H9 (cell line): ENCODE data around the gene CDK14. TPM values are rescaled to one million over a fixed set of nuclear protein-coding genes. Genes with fewer than 3 reads are reported as not detected.

ENCODE experiments used
- DNase-seq: peaks from one replicate; pipeline ENCODE4 v3.0.0-alpha.2; 2017
- H2AFZ ChIP-seq: one replicate; pipeline ENCODE4 v1.6.1; 2013; ENCODE audit warnings: mild to moderate bottlenecking, low read length, control low read depth, moderate library complexity
- H2AK5ac ChIP-seq: 2 replicates; pipeline ENCODE4 v1.6.1; 2013; ENCODE audit warnings: low read length, control low read depth, mixed read lengths; ENCODE audit not compliant: insufficient read length
- H2BK120ac ChIP-seq: one replicate; pipeline ENCODE4 v1.6.1; 2013; ENCODE audit warnings: low read depth, mild to moderate bottlenecking, low read length, control low read depth, inconsistent platforms; ENCODE audit not compliant: poor library complexity, severe bottlenecking
- H2BK12ac ChIP-seq: 2 replicates; pipeline ENCODE4 v1.6.1; 2013; ENCODE audit warnings: low read length, control low read depth, mixed read lengths, low read depth; ENCODE audit not compliant: insufficient read length
- H2BK15ac ChIP-seq: 2 replicates; pipeline ENCODE4 v1.6.1; 2013; ENCODE audit warnings: low read depth, low read length, control low read depth
- H2BK20ac ChIP-seq: one replicate; pipeline ENCODE4 v1.6.1; 2013; ENCODE audit warnings: low read depth, mild to moderate bottlenecking, low read length, control low read depth, inconsistent platforms; ENCODE audit not compliant: poor library complexity, severe bottlenecking
- H2BK5ac ChIP-seq: 2 replicates; pipeline ENCODE4 v1.6.1; 2013; ENCODE audit warnings: low read length, control low read depth, mixed read lengths; ENCODE audit not compliant: insufficient read length
- H3K14ac ChIP-seq: 2 replicates; pipeline ENCODE4 v1.6.1; 2013; ENCODE audit warnings: low read length, control low read depth; ENCODE audit not compliant: insufficient read depth
- H3K18ac ChIP-seq: 2 replicates; pipeline ENCODE4 v1.6.1; 2013; ENCODE audit warnings: low read depth, mild to moderate bottlenecking, mixed read lengths, low read length, control low read depth; ENCODE audit not compliant: insufficient read length
- H3K23ac ChIP-seq: 2 replicates; pipeline ENCODE4 v1.6.1; 2013; ENCODE audit warnings: low read length, control low read depth, mixed read lengths, low read depth; ENCODE audit not compliant: insufficient read length
- H3K23me2 ChIP-seq: 2 replicates; pipeline ENCODE4 v1.6.1; 2013; ENCODE audit warnings: low read depth, mild to moderate bottlenecking, mixed read lengths, low read length, control low read depth; ENCODE audit not compliant: insufficient read length, poor library complexity, severe bottlenecking
- H3K27ac ChIP-seq: 2 replicates; pipeline ENCODE4 v1.5.1; 2013; ENCODE audit warnings: low read length, control low read depth, mixed read lengths, low read depth; ENCODE audit not compliant: insufficient read length
- H3K27me3 ChIP-seq: 2 replicates; pipeline ENCODE4 v1.6.1; 2013; ENCODE audit warnings: low read length, control low read depth, inconsistent platforms; ENCODE audit not compliant: insufficient read depth
- H3K4ac ChIP-seq: 2 replicates; pipeline ENCODE4 v1.6.1; 2013; ENCODE audit warnings: low read depth, mild to moderate bottlenecking, control low read depth, inconsistent platforms, low read length, moderate library complexity
- H3K4me1 ChIP-seq: 2 replicates; pipeline ENCODE4 v1.6.1; 2013; ENCODE audit warnings: low read length, control low read depth, inconsistent platforms; ENCODE audit not compliant: insufficient read depth
- H3K4me2 ChIP-seq: 2 replicates; pipeline ENCODE4 v1.6.1; 2013; ENCODE audit warnings: low read length, control low read depth, mixed read lengths; ENCODE audit not compliant: insufficient read length, insufficient read depth
- H3K56ac ChIP-seq: 2 replicates; pipeline ENCODE4 v1.6.1; 2013; ENCODE audit warnings: low read depth, mild to moderate bottlenecking, mixed read lengths, low read length, control low read depth; ENCODE audit not compliant: insufficient read length
- H3K79me1 ChIP-seq: 2 replicates; pipeline ENCODE4 v1.6.1; 2013; ENCODE audit warnings: low read depth, mild to moderate bottlenecking, moderate library complexity, low read length, control low read depth, inconsistent platforms; ENCODE audit not compliant: insufficient read depth, poor library complexity, severe bottlenecking
- H3K79me2 ChIP-seq: 2 replicates; pipeline ENCODE4 v1.6.1; 2013; ENCODE audit warnings: low read length, control low read depth, inconsistent platforms; ENCODE audit not compliant: insufficient read depth
- H3K9ac ChIP-seq: 2 replicates; pipeline ENCODE4 v1.6.1; 2013; ENCODE audit warnings: low read length, control low read depth, mixed read lengths; ENCODE audit not compliant: insufficient read length; ENCODE audit errors: extremely low read depth
- H3K9me3 ChIP-seq: one replicate; pipeline ENCODE4 v1.6.1; 2013; ENCODE audit warnings: low read depth, low read length, inconsistent platforms; ENCODE audit not compliant: control insufficient read depth
- H3T11ph ChIP-seq: one replicate; pipeline ENCODE4 v1.6.1; 2013; ENCODE audit warnings: mild to moderate bottlenecking, low read length, control low read depth, inconsistent platforms
- H4K20me1 ChIP-seq: one replicate; pipeline ENCODE4 v1.6.1; 2013; ENCODE audit not compliant: control insufficient read depth, insufficient read length, insufficient read depth
- H4K5ac ChIP-seq: 2 replicates; pipeline ENCODE4 v1.6.1; 2013; ENCODE audit warnings: low read depth, mild to moderate bottlenecking, mixed read lengths, low read length, control low read depth; ENCODE audit not compliant: insufficient read length
- H4K8ac ChIP-seq: replicated peaks from 2 replicates; pipeline ENCODE4 v1.6.1; 2013; ENCODE audit warnings: low read length, control low read depth, mixed read lengths, low read depth; ENCODE audit not compliant: insufficient read length
- H4K91ac ChIP-seq: 2 replicates; pipeline ENCODE4 v1.6.1; 2013; ENCODE audit warnings: low read depth, mild to moderate bottlenecking, moderate library complexity, mixed read lengths, low read length, control low read depth; ENCODE audit not compliant: insufficient read length
- H3K27ac Mint-ChIP-seq, 3 experiments: 2 replicates in 2 of 3; 3 replicates in 1 of 3; pipeline ENCODE4 v1.8.0; 2020 to 2021; ENCODE audit warnings: mixed read lengths in 3 of 3, mild to moderate bottlenecking in 1 of 3, moderate library complexity in 1 of 3
- H3K27me3 Mint-ChIP-seq: 2 replicates; pipeline ENCODE4 v1.8.0; 2021; ENCODE audit warnings: low read depth, mild to moderate bottlenecking, moderate library complexity, mixed read lengths
- H3K36me3 Mint-ChIP-seq, 3 experiments: 2 replicates in 2 of 3; 3 replicates in 1 of 3; pipeline ENCODE4 v1.8.0; 2020 to 2021; ENCODE audit warnings: low read depth in 3 of 3, mixed read lengths in 3 of 3; ENCODE audit not compliant: insufficient read depth in 1 of 3
- H3K4me1 Mint-ChIP-seq, 2 experiments: 2 replicates each; pipeline ENCODE4 v1.8.0; 2020; ENCODE audit warnings: mixed read lengths in 2 of 2
- H3K4me3 Mint-ChIP-seq, 2 experiments: 2 replicates in 1 of 2; 3 replicates in 1 of 2; pipeline ENCODE4 v1.8.0; 2020 to 2021; ENCODE audit warnings: mild to moderate bottlenecking in 2 of 2, mixed read lengths in 2 of 2, moderate library complexity in 1 of 2
- H3K9me3 Mint-ChIP-seq, 2 experiments: 2 replicates in 1 of 2; 3 replicates in 1 of 2; pipeline ENCODE4 v1.8.0; 2020; ENCODE audit warnings: mild to moderate bottlenecking in 2 of 2, mixed read lengths in 2 of 2, moderate library complexity in 1 of 2
- CTCF ChIP-seq: fragments of 200-600 bp; sonication (generic); conservative IDR thresholded peaks from 3 replicates; pipeline ENCODE4 v1.8.0; 2021; ENCODE audit warnings: antibody characterized with exemption, mild to moderate bottlenecking
- WGBS: extraction: QIAGEN DNeasy Blood & Tissue Kit; methylation state at CpG from one replicate; pipeline ENCODE4 v1.1.7; 2013; ENCODE audit warnings: missing lambda C conversion rate, low lambda C conversion rate, mixed read lengths; ENCODE audit not compliant: insufficient read length; ENCODE audit errors: extremely low coverage; 5-methylcytosine and 5-hydroxymethylcytosine counted together
- total RNA-seq: library from RNA; stranded (reverse); gene quantifications from 2 replicates; pipeline ENCODE4 v1.2.1, GENCODE V29; 2021

CDK14 gene
- total RNA-seq, 1 experiment from 2014 or later, result 23.9 TPM

GRCh38 chr7:90777465-90777864 lies 181.3 kb downstream of the CDK14 start:
- Histone ChIP-seq H2BK12ac (no peak overlapping the region), H3K4me2 (no peak overlapping the region), H2BK20ac (no peak overlapping the region), H3K23me2 (no peaks in the 10 kb centered on the region), H4K20me1 (no peaks in the 10 kb centered on the region), H3K9ac (no peak overlapping the region), H3K23ac (no peak overlapping the region), H2BK120ac (no peak overlapping the region), H3K4ac (no peak overlapping the region), H3K27me3 (no peaks in the 10 kb centered on the region), H3K9me3 (no peaks in the 10 kb centered on the region), H4K91ac (no peak overlapping the region), H3T11ph (no peak overlapping the region), H2BK15ac (no peak overlapping the region), H4K5ac (no peak overlapping the region), H2BK5ac (no peak overlapping the region), H3K56ac (no peak overlapping the region), H4K8ac (no peak overlapping the region), H3K27ac (no peak overlapping the region), H2AK5ac (no peak overlapping the region), H3K18ac (no peak overlapping the region), H2AFZ (no peak overlapping the region), H3K79me1 (no peaks in the 10 kb centered on the region), H3K4me1 (no peaks in the 10 kb centered on the region), H3K79me2 (no peaks in the 10 kb centered on the region), H3K14ac (no peak overlapping the region)
- H3K9me3 Mint-ChIP-seq, result peaks cover 0 to 7% of the 10 kb centered on the region in 2 experiments; a peak in 4 of 5 replicates
- H3K36me3 Mint-ChIP-seq, result peaks cover 2 to 9% (median 2%) of the 10 kb centered on the region in 3 experiments; a peak in 5 of 7 replicates
- TF ChIP-seq CTCF, result no peak
- H3K4me1 Mint-ChIP-seq, result no peaks in the 10 kb centered on the region
- WGBS, result no CpG with 5 or more reads among the region's 4 CpGs
- H3K27me3 Mint-ChIP-seq, result no peaks in the 10 kb centered on the region
- H3K4me3 Mint-ChIP-seq, result no peak overlapping the region
- DNase-seq, result no peak
- no peak overlapping the region for H3K27ac Mint-ChIP-seq
